Natural killer cell treated with Interleukin-12 subunit alpha and Interleukin-12 subunit beta and Interleukin-15 and Interleukin-18, amount 100 ng/mL, for 72 hours (primary cell): Measurements from ENCODE around the gene TTC34. TPM values are rescaled to one million over a fixed set of nuclear protein-coding genes. Genes with fewer than 3 reads are reported as not detected.
A peak's percentile ranks its signal among the peaks of the same experiment; 100 is the strongest.

ENCODE experiments used
- ATAC-seq, 2 donors: fragments of 150-1000 bp; cut with Tn5 transposase in 1 of 2; sonication (Bioruptor Pico), chemical (Tn5 transposase) in 1 of 2; 2 replicates each; pipeline ENCODE4 v1.10.0; 2021
- DNase-seq: peaks from one replicate; pipeline ENCODE4 v3.0.0; 2022; ENCODE audit warnings: low spot score
- H3K27ac Mint-ChIP-seq, 2 donors: 1 replicate in 1 of 2; 2 replicates in 1 of 2; pipeline ENCODE4 v1.8.0; 2022; ENCODE audit warnings: mixed read lengths in 2 of 2, mild to moderate bottlenecking in 1 of 2, moderate library complexity in 1 of 2
- H3K27me3 Mint-ChIP-seq, 2 donors: 1 replicate in 1 of 2; 2 replicates in 1 of 2; pipeline ENCODE4 v1.8.0; 2022; ENCODE audit warnings: mixed read lengths in 2 of 2
- H3K36me3 Mint-ChIP-seq: one replicate; pipeline ENCODE4 v1.8.0; 2022; ENCODE audit warnings: mixed read lengths
- H3K4me1 Mint-ChIP-seq, 2 donors: 1 replicate in 1 of 2; 2 replicates in 1 of 2; pipeline ENCODE4 v1.8.0; 2022; ENCODE audit warnings: low read depth in 2 of 2, mixed read lengths in 2 of 2, mild to moderate bottlenecking in 1 of 2
- H3K4me3 Mint-ChIP-seq: one replicate; pipeline ENCODE4 v1.8.0; 2022; ENCODE audit warnings: mixed read lengths
- H3K9me3 Mint-ChIP-seq: 2 replicates; pipeline ENCODE4 v1.8.0; 2022; ENCODE audit warnings: mixed read lengths
- total RNA-seq, 2 donors: library from RNA; stranded (reverse); gene quantifications; one replicate each; pipeline ENCODE4 v1.2.3, GENCODE V29; 2022

Gene TTC34
- total RNA-seq, 2 donors from 2014 or later = 0.40 to 0.56 TPM

DNA sequence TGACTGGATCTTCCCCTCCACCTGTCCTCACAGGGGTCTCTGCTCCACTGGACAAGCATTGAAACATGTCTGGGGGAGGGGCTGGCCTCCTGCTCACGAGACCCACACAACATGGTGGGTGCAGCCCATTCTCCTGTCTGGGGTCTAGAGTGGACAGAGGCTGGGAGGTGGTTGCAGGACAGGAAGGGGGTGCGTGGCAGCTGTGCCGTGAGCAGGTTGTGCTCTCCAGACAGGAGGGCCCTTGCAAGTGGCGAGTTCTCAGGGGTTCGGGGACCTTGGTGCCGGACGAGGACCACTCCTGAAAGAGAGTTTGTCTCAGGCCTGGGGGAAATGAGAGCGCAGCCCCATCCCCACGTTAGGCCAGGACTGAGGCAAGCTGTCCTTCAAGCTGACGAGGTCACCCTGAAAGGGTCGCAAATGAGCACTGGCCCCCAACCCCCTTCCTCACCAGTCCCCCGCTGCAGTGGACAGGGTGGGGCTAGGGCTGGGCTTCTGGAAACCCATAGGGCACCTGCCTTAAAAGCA lies 21.2 kb upstream of the TTC34 start:
- H3K27me3 Mint-ChIP-seq = peaks cover 9 to 13% of the 10 kb centered on the region in 2 donors
- ATAC-seq = no peak
- no peaks in the 10 kb centered on the region for H3K9me3 Mint-ChIP-seq
- H3K36me3 Mint-ChIP-seq = no peaks in the 10 kb centered on the region
- H3K4me1 Mint-ChIP-seq = no peaks in the 10 kb centered on the region
- H3K4me3 Mint-ChIP-seq = no peak overlapping the region
- no peak for DNase-seq
- no peak overlapping the region for H3K27ac Mint-ChIP-seq

DNA sequence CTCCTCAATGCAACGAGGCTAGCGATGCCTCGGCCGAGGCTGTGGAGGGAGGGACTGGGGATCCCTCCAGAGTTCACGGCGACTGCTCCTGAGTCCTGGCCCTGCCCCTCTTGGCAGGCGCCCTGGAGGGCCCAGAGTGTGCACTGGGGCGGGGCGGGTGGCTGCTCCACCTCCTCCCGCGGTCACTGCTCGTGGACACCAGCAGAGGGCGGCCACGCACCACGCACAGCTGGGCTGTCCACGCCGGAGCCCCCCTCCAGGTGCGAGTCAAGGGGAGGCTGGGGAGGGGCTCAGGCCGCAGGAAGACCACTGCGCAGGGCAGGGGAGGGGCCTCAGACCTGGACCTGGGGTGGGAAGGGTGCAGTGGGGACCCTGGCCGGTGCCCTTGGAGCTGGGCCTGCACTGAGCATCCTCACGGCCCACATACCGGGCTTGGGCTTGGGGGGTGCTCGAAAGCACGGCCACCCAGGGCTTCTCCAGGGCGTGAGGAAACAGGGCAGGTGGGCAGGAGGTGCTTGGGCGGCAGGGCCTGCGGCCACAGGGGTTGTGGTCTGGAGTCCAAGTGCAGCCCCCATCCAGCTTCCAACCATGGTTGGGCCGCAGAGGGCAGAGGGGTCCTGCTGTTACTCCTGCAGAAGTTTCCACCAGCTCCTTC lies 20.6 kb upstream of the TTC34 start:
- Mint-ChIP-seq H3K4me3 (no peak overlapping the region), H3K4me1 (no peaks in the 10 kb centered on the region), H3K27me3 (peaks cover 9 to 13% of the 10 kb centered on the region in 2 donors), H3K9me3 (no peaks in the 10 kb centered on the region), H3K27ac (no peak overlapping the region), H3K36me3 (no peaks in the 10 kb centered on the region)
- DNase-seq = no peak
- peak; percentile 43 to 65 for ATAC-seq

DNA sequence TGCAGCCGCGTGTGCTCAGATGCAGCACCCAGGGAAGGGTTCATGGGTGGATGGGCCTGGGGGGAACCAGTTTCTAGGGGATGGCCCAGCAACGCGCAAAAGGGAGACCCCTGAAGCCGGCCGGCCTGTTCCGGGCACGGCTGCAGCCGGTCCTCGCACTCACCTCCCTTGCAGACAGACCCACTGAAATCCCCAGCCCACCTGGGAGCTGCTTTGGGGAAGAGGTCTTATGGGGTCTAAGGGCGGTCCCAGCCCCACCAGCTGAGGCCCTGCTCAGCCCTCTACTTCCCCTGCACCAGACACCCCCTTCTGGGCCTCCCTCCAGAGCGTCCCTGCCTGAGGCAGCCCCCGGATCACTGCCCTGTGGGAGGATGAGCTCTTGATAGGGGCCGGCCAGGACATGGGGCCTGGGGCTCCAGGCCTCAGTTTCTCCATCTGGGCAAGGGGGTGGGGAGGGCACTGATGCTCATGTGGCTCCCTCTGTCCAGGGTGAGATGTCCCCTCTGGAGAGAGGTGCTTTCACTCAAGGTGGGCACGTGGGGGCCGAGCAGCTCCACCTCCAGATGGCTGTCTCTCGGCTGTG lies 20.0 kb upstream of the TTC34 start:
- no peak for ATAC-seq

DNA sequence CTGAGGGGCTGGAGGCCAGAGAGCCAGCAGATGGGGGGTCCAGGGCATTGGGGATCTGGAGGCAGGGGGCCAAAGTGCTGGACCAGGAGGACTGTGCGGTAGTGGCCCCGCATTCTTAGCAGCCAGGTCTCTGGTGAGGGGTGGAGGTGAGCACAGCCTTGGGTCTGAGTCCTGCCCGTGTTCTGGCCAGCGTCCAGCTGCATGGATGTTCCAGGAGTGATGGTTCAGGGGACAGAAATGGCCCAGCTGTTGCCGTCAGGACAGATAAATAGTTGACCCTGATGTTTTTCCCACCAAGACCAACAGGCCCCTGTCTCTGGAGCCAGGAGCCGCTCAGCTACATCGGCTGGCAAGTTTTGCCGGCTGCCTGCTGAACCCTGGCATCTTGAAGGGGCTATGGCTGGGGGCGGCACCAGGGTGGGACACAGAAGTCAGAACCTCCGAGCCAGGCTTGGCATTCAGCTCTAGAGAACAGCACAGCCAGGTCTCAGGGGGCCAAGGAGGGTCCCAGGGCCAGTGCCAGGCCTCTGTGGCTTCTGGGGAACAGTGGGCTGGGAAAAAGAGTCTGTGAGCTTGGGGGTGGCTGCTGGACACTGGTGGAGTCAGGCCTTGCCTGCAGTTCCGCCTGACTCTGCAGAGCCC lies 19.4 kb upstream of the TTC34 start:
- Mint-ChIP-seq H3K36me3 (no peaks in the 10 kb centered on the region), H3K4me3 (no peak overlapping the region), H3K27me3 (peaks cover 9 to 13% of the 10 kb centered on the region in 2 donors), H3K27ac (no peak overlapping the region), H3K9me3 (no peaks in the 10 kb centered on the region), H3K4me1 (no peaks in the 10 kb centered on the region)
- DNase-seq = no peak
- no peak for ATAC-seq

More for the DNA sequence above, 20.0 kb upstream of the TTC34 start:
- H3K4me3 Mint-ChIP-seq = no peak overlapping the region
- H3K9me3 Mint-ChIP-seq = no peaks in the 10 kb centered on the region
- H3K27ac Mint-ChIP-seq = no peak overlapping the region
- H3K36me3 Mint-ChIP-seq = no peaks in the 10 kb centered on the region
- DNase-seq = no peak
- H3K27me3 Mint-ChIP-seq = peaks cover 9 to 13% of the 10 kb centered on the region in 2 donors
- no peaks in the 10 kb centered on the region for H3K4me1 Mint-ChIP-seq

DNA sequence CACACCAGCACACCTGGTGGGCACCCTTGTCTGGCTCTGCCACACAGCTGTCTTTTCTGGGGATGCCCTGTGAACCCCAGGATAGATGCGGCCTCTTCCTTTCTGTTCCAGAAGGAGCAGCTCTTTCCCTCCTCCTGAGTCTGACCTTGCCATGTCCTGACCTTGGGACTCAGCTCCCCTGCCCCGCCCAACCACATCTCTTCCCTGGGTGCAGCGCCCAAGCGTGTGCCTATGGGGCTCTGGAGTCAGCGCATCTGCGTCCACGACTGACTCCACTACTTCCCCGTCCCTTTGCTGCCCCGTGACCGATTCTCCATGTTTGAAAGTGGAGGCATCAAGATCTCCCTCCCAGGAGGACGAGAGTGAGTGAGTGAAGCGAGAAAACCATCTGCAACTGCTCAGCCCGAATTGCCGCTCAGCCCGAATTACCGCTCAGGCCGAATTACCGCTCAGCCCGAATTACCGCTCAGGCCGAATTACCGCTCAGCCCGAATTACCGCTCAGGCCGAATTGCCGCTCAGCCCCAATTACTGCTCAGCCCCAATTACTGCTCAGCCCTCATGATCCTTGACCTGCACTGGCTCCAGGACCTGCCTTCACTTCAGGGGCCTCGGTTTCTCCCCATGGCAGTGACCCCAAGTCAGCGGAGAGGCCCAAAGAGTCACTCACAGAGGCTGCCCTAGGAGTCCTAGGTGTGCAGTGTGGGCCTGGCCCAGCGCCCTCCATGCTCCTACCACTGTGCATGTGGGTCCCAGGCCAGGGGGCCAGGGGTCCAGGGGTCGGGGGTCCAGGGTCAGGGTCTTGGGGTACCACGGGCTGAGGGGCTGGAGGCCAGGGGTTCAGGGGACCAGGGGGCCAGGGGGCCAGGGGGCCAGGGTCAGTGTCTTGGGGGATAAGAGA lies 18.6 kb upstream of the TTC34 start:
- no peaks in the 10 kb centered on the region for H3K9me3 Mint-ChIP-seq
- no peaks in the 10 kb centered on the region for H3K4me1 Mint-ChIP-seq
- DNase-seq (no peak), ATAC-seq (no peak)
- H3K4me3 Mint-ChIP-seq = no peak overlapping the region
- H3K27me3 Mint-ChIP-seq = peaks cover 9 to 13% of the 10 kb centered on the region in 2 donors
- H3K36me3 Mint-ChIP-seq = no peaks in the 10 kb centered on the region
- H3K27ac Mint-ChIP-seq = no peak overlapping the region

DNA sequence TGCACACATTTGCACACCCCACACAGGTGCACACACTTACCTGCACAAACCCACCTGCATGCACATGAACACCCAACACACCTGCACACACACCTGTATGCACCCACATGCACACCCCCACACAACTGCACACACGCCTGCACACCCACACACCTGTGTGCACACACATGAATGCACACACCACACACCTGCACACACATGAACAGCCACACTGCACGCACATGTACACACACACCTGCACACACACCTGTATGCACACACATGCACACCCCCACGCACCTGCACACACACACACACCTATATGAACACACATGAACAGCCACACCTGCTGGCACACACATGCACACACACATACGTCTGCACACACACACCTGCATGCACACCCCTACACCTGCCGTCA lies 17.9 kb upstream of the TTC34 start:
- Mint-ChIP-seq H3K27me3 (peaks cover 9 to 12% of the 10 kb centered on the region in 2 donors), H3K4me3 (no peak overlapping the region), H3K9me3 (no peaks in the 10 kb centered on the region), H3K36me3 (no peaks in the 10 kb centered on the region), H3K4me1 (no peaks in the 10 kb centered on the region), H3K27ac (no peak overlapping the region)
- ATAC-seq (peak; percentile 4 to 8), DNase-seq (no peak)

DNA sequence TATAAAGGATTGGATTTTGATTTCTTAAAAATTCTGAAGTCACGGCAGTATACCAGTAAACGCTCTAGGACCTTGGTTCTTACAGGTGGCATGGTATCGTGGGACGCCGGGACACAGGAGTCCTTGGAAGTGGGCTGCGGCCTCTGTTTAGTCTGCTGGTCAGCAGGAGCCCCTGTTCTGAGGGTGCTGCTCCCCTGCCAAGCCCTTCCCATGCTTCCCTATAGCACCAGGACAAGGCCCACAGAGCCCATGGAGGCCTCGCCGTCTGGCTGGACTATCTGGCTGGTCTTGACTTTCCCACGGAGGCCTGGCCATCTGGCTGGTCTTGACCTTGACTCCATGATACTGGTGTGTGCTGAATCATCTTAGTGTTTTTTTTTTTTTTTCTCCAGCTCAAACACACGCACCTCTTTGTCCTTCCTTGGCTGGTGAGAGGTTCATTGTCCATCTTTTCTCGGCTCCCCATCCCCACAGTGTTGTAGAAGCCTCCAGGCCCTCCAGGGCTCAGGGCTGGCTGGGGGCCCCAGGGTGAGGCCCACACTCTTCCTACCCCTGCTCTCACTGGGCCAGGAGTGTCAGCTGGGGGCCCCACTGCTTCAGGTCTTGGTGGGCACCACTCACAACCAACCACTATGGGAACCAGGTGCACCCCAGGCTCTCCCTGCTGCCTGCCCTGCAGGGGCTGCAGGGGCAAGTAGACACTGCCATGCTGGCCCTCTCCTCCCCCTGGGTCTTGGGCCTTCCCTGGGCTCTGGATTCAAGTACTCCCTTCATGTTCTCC lies 16.5 kb upstream of the TTC34 start:
- H3K4me3 Mint-ChIP-seq = no peak overlapping the region
- H3K36me3 Mint-ChIP-seq = no peaks in the 10 kb centered on the region
- ATAC-seq (no peak), DNase-seq (no peak)
- H3K9me3 Mint-ChIP-seq = no peaks in the 10 kb centered on the region
- H3K4me1 Mint-ChIP-seq = no peaks in the 10 kb centered on the region
- H3K27ac Mint-ChIP-seq = no peak overlapping the region
- no peaks in the 10 kb centered on the region for H3K27me3 Mint-ChIP-seq

DNA sequence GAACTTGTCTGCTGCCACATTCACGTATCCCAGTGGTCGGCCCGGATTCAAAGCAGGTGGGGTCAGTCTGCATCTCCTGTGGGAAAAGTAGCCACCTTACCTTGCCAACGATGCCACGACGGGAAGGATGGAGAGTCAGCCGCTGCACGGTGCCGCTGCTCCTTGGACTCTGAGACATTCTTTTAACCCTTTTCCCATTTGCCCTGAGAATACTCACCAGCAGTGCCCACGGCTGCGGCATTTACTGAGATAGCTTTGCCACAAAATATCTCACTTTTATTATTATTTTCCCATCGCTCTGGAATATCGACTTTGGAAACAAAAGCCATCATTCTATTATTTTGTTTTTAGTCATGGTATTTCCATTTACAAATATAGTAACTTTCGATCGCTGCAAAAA lies 15.3 kb upstream of the TTC34 start:
- Mint-ChIP-seq H3K4me3 (no peak overlapping the region), H3K27ac (no peak overlapping the region), H3K4me1 (no peaks in the 10 kb centered on the region), H3K9me3 (no peaks in the 10 kb centered on the region), H3K36me3 (no peaks in the 10 kb centered on the region), H3K27me3 (no peaks in the 10 kb centered on the region)
- DNase-seq (no peak), ATAC-seq (no peak)

DNA sequence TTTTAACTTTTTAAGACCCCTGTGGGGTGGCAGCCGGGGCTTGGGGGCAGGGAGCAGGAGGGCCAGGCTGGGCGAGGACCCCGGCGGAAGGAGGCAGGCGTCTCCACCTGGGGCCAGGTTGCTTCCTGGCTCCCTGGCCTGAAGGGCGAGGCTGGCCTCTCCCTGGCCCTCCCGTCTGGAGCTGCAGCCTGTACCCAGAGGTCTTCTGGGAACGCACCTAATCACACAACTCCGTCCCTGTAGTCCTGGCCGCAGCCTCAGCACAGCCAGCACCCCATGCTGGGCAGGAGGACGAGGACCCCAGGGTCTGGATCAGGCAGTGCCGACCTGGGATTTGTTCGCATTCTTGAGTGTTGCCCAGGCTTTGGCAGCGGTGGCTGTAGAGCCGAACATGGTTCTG lies 14.1 kb upstream of the TTC34 start:
- Mint-ChIP-seq H3K4me1 (no peaks in the 10 kb centered on the region), H3K27ac (no peak overlapping the region), H3K27me3 (no peaks in the 10 kb centered on the region), H3K4me3 (no peak overlapping the region), H3K9me3 (no peaks in the 10 kb centered on the region), H3K36me3 (no peaks in the 10 kb centered on the region)
- DNase-seq (no peak), ATAC-seq (no peak)

DNA sequence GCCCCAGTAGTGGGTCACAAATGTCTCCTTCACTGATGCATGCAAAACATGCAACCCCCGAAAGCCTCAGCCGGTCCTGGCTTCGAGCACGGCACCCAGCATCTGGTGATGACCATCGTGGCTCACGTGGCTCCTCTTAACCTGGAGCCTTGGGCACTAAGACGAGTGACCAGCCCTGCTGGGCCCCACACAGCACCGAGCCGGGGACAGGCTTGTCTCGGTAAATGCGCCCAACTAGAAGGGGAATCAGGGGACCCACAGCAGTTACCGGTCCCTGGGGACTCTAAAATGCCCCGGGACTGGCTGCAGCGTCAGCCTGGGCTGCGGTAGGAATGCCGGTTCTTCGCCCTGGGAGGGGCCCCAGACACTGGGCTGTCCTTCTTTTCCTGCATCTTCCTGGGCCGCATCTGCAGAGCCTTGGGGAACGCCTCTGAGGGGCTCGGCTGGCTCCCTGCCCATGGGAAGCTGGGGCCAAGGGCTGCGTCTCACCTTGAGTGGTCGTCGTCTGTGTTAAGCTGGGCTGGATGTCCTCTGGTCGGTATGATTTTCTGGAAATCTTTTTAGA lies 13.1 kb upstream of the TTC34 start:
- DNase-seq (peak; percentile 46), ATAC-seq (no peak)
- Mint-ChIP-seq H3K4me1 (no peaks in the 10 kb centered on the region), H3K4me3 (no peak overlapping the region), H3K9me3 (no peaks in the 10 kb centered on the region), H3K36me3 (no peaks in the 10 kb centered on the region), H3K27me3 (no peaks in the 10 kb centered on the region), H3K27ac (no peak overlapping the region)

DNA sequence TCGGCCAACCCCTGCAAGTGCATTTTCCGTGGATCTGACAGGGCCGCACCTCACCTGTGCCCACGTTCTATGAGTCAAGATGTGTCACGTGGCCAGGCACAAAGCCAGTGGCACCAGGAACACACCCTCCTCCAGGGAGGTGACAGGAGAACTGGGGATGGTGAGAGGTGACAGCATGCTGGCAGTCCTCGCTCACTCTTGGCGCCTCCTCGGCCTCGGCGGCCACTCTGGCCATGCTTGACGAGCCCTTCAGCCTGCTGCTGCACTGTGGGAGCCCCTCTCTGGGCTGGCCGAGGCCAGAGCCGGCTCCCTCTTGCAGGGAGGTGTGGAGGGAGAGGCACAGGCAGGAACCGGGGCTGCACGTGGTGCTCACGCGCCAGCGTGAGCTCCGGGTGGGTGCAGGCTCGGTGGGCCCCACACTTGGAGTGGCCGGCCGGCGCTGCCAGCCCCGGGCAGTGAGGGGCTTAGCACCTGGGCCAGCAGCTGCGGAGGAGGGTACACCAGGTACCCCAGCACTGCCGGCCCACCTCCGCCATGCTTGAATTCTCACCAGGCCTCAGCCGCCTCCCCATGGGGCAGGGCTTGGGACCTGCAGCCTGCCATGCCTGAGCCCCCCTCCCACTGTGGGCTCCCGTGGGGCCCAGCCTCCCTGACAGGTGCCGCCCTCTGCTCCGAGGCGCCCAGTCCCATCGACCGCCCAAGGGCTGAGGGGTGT lies 11.6 kb upstream of the TTC34 start:
- DNase-seq (no peak), ATAC-seq (peak in 1 of 2 donors; percentile 20)
- Mint-ChIP-seq H3K9me3 (no peaks in the 10 kb centered on the region), H3K4me1 (no peaks in the 10 kb centered on the region), H3K27me3 (no peaks in the 10 kb centered on the region), H3K4me3 (no peak overlapping the region), H3K27ac (no peak overlapping the region), H3K36me3 (no peaks in the 10 kb centered on the region)

DNA sequence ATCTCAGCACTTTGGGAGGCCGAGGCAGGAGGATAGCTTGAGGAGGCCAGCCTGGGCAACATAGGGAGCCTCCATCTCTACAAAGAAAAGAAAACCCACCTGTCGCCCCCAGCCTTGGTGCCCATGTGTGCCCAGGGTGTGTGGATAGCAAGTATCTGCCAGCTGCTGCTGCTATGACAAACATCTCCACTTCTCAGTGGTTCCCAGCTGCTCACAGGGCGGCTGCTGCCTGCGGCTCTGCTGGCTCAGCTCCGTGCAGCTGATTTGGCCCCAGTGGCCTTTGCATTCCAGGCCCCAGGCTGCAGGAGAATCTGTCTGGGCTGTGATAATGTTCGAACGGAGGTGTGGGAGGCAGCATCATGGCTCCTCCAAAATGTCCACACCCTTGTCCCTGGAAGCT lies 10.6 kb upstream of the TTC34 start:
- H3K4me3 Mint-ChIP-seq = no peak overlapping the region
- no peaks in the 10 kb centered on the region for H3K36me3 Mint-ChIP-seq
- no peak for DNase-seq
- no peaks in the 10 kb centered on the region for H3K4me1 Mint-ChIP-seq
- H3K27ac Mint-ChIP-seq = no peak overlapping the region
- H3K9me3 Mint-ChIP-seq = no peaks in the 10 kb centered on the region
- no peak for ATAC-seq
- H3K27me3 Mint-ChIP-seq = peaks cover 0 to under 1% of the 10 kb centered on the region in 2 donors
